BLaER1 treated with 17β-estradiol and CSF1 and Interleukin-3, amounts not matched to agents 10 nM and 100 nM (cell line): ENCODE data around the gene RALY.
"Not testable (repeated sequence)": the region's sequence is repeated elsewhere in the genome, so short reads cannot be mapped to it uniquely, and the experiment has no call there.

ENCODE experiments used
- H3K27ac ChIP-seq, 11 experiments: shearing (Covaris generic); formaldehyde crosslinking; 2 replicates each; pipeline ENCODE4 v1.8.1; 2022
- H3K27me3 ChIP-seq, 11 experiments: shearing (Covaris generic); formaldehyde crosslinking; 2 replicates each; pipeline ENCODE4 v1.8.1; 2022
- H3K36me3 ChIP-seq, 11 experiments: shearing (Covaris generic); formaldehyde crosslinking; 2 replicates each; pipeline ENCODE4 v1.8.1; 2022
- H3K4me1 ChIP-seq, 10 experiments: shearing (Covaris generic); formaldehyde crosslinking; 2 replicates each; pipeline ENCODE4 v1.8.1; 2022
- H3K4me2 ChIP-seq, 11 experiments: shearing (Covaris generic); formaldehyde crosslinking; 2 replicates each; pipeline ENCODE4 v1.8.1; 2022
- H3K4me3 ChIP-seq, 10 experiments: shearing (Covaris generic); formaldehyde crosslinking; 2 replicates each; pipeline ENCODE4 v1.8.1; 2022
- H3K9ac ChIP-seq, 11 experiments: shearing (Covaris generic); formaldehyde crosslinking; 2 replicates each; pipeline ENCODE4 v1.8.1; 2022
- H3K9me3 ChIP-seq, 11 experiments: shearing (Covaris generic); formaldehyde crosslinking; replicated peaks in 1 of 11; 2 replicates each; pipeline ENCODE4 v1.8.1; 2022
- H4K20me1 ChIP-seq, 11 experiments: shearing (Covaris generic); formaldehyde crosslinking; 2 replicates each; pipeline ENCODE4 v1.8.1; 2022
- Cebpa-rat ChIP-seq, 11 experiments: shearing (Covaris generic); IDR thresholded peaks; 2 replicates each; pipeline ENCODE4 v1.8.1; 2022

Gene RALY

DNA sequence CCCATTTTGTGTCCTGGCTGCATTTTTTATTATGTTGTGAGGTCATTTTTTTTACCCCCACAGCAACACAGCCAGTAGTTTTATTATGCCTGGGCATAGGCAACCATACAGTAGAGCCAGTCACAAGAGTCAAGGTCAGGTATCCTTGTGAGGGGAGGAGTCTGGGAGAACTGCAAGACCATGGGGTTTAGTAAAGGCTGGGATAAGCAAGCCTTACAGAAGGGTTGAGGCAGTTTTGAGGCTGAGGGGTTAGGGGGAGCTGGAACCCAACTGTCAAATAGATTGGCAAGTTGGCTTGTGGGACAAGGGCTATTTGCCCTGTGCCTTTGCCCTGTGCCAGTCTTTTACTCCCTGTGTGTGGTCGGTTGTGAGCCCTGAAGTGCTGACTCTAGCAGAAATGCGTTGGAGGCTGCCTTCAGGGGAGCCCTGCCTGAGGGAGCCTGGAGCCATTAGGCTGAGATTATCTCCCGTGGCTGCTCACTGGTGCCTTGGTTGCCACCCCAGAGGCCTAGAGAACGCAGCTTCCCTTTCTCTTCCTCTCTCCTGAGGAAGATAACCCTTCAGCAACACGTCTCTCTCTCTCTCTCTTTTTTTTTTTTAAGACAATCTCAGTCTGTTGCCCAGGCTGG is 31.1 kb downstream of the RALY start:
- H3K4me1 ChIP-seq = peaks cover 52 to 62% (median 57%) of the 10 kb centered on the region in 10 experiments
- peaks cover 98 to 100% (median 99%) of the 10 kb centered on the region in 11 experiments for H4K20me1 ChIP-seq
- peak overlapping the region in 1 of 11 experiments; percentile 23; a peak in 1 of 22 replicates for H3K27ac ChIP-seq
- peak overlapping the region; percentile 15 to 67 (median 53) for H3K4me2 ChIP-seq
- peaks cover 0 to 50% (median 17%) of the 10 kb centered on the region in 11 experiments; a peak in 18 of 22 replicates for H3K36me3 ChIP-seq
- no peak overlapping the region for H3K9ac ChIP-seq
- H3K4me3 ChIP-seq = no peak overlapping the region
- H3K27me3 ChIP-seq = no peaks in the 10 kb centered on the region
- TF ChIP-seq Cebpa-rat (IDR thresholded peaks at IDR 0.05) = no peak
- H3K9me3 ChIP-seq = no peaks in the 10 kb centered on the region

DNA sequence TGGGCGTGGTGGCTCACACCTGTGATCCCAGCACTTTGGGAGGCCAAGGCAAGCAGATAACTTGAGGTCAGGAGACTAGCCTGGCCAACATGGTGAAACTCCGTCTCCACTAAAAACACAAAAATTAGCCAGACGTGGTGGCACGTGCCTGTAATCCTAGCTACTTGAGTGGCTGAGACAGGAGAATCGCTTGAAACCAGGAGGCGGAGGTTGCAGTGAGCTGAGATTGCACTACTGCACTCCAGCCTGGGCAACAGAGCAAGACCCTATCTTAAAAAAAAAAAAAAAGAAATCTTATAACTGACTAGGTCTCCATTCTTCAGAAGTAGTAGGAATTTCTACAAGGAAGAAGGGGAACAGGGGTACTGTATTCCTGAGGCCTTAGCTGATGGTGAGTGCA is 34.3 kb downstream of the RALY start:
- not testable (repeated sequence) for H3K4me2 ChIP-seq, H3K27me3 ChIP-seq, H3K27ac ChIP-seq, H3K9me3 ChIP-seq, H3K4me3 ChIP-seq, H3K9ac ChIP-seq
- peaks cover 19 to 65% (median 39%) of the 10 kb centered on the region in 11 experiments for H3K36me3 ChIP-seq
- peaks cover 26 to 35% (median 31%) of the 10 kb centered on the region in 10 experiments for H3K4me1 ChIP-seq
- peaks cover 97 to 100% (median 99%) of the 10 kb centered on the region in 11 experiments for H4K20me1 ChIP-seq

DNA sequence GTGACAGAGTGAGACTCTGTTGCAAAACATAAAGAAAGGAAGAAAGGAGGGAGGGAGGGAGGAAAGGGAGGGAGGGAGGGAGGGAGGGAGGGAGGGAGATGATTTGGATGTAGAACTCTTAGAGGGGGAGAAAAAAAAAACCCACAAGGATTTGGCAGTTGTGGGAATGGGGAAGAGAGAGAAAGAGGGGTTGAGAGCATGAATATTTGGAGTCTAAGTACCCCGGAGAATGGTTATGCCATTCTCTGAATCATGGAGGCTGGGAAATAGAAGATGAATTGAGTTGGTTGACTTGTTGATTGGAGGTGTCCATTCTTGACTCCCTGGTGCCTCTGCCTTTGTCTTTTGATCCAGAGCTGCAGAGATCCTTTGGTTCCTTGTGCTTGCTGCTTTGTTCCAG is 35.7 kb downstream of the RALY start:
- H3K27me3 ChIP-seq = no peaks in the 10 kb centered on the region
- H4K20me1 ChIP-seq = peaks cover 93 to 100% (median 99%) of the 10 kb centered on the region in 11 experiments
- H3K27ac ChIP-seq = no peak overlapping the region
- H3K4me3 ChIP-seq = no peak overlapping the region
- no peak overlapping the region for H3K4me2 ChIP-seq
- H3K9ac ChIP-seq = no peak overlapping the region
- no peaks in the 10 kb centered on the region for H3K9me3 ChIP-seq
- H3K36me3 ChIP-seq = peaks cover 33 to 72% (median 53%) of the 10 kb centered on the region in 11 experiments
- peaks cover 12 to 27% (median 21%) of the 10 kb centered on the region in 10 experiments for H3K4me1 ChIP-seq
- no peak for TF ChIP-seq Cebpa-rat (IDR thresholded peaks at IDR 0.05)

DNA sequence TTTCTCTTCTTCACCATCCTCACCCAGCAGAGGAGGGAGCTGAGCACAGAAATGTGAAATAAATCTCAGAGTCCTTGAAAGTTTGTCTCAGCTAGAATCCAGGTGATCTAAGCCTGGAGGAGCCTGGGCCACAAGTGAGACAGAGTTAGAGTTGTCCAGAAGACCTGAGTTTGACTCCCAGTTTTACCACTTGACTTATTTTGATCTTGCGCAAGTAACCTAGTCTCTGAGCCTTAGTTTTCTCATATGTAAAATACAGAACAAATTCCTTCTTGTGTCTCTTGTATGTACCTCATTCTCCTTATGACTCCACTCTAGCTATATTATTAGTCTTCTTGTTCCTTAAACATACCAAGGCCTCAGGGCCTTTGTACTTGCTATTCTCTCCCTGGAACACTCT is 36.7 kb downstream of the RALY start:
- Histone ChIP-seq H3K4me1 (peaks cover 1 to 18% (median 11%) of the 10 kb centered on the region in 10 experiments; a peak in 19 of 20 replicates), H3K9me3 (no peaks in the 10 kb centered on the region), H4K20me1 (peaks cover 93 to 100% (median 99%) of the 10 kb centered on the region in 11 experiments), H3K4me2 (no peak overlapping the region), H3K27ac (no peak overlapping the region), H3K9ac (no peak overlapping the region), H3K4me3 (no peak overlapping the region), H3K27me3 (no peaks in the 10 kb centered on the region), H3K36me3 (peaks cover 40 to 82% (median 62%) of the 10 kb centered on the region in 11 experiments)
- TF ChIP-seq Cebpa-rat (IDR thresholded peaks at IDR 0.05) = peak in 1 of 11 experiments; percentile 22; a peak in 1 of 22 replicates

DNA sequence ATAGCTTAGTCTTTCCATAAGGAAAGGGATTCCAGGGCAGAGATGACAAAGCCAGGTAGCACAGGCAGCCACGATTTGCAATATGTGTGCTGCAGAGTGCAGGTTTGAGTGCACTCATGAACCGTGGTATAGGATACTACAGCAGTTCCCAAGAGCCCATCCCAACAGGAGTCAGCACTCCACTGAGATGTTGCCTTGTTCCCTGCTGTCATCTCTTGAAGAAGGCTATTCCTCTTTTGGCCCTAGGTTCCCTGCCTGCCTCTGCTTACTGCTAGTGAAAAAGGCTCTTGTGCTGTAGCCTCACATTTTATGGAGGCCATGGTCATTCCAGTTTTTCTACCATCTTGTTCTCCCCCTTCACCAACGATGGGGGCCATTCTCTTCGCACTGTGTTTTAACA is 40.2 kb downstream of the RALY start:
- no peak for TF ChIP-seq Cebpa-rat (IDR thresholded peaks at IDR 0.05)
- Histone ChIP-seq H3K4me2 (no peak overlapping the region), H3K27me3 (no peaks in the 10 kb centered on the region), H3K9me3 (no peaks in the 10 kb centered on the region), H3K4me1 (peaks cover 0 to 25% (median 18%) of the 10 kb centered on the region in 10 experiments; a peak in 18 of 20 replicates), H3K36me3 (peaks cover 49 to 92% (median 80%) of the 10 kb centered on the region in 11 experiments), H3K4me3 (no peak overlapping the region), H3K27ac (no peak overlapping the region), H4K20me1 (peaks cover 87 to 100% (median 99%) of the 10 kb centered on the region in 11 experiments), H3K9ac (no peak overlapping the region)

DNA sequence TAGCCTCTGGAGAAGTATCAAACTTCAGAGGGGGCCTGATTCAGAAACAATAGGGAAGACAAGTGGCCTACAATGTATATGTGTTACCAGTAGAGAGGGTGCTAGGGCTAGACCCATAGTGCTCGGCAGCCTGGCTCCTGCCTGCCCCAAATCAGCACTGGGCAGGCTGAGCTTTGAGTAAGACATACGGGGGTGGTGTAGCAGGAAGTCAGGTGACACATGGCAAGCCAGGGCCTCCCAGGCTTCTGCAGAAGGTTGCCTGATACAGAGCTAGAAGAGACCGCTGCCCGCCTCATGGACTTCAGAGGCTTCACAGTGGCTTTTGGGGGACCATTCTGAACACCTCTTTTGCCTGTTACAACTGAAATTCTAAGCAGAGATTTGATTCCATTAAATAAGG is 43.4 kb downstream of the RALY start:
- Histone ChIP-seq H3K36me3 (peaks cover 61 to 100% (median 83%) of the 10 kb centered on the region in 11 experiments), H3K4me3 (no peak overlapping the region), H3K9me3 (no peaks in the 10 kb centered on the region), H3K9ac (no peak overlapping the region), H3K27me3 (no peaks in the 10 kb centered on the region), H4K20me1 (peaks cover 89 to 100% (median 100%) of the 10 kb centered on the region in 11 experiments), H3K4me2 (peak overlapping the region in 3 of 11 experiments; percentile 8 to 71 (median 38); a peak in 5 of 22 replicates), H3K4me1 (peaks cover 4 to 40% (median 22%) of the 10 kb centered on the region in 10 experiments; a peak in 18 of 20 replicates), H3K27ac (no peak overlapping the region)
- no peak for TF ChIP-seq Cebpa-rat (IDR thresholded peaks at IDR 0.05)

DNA sequence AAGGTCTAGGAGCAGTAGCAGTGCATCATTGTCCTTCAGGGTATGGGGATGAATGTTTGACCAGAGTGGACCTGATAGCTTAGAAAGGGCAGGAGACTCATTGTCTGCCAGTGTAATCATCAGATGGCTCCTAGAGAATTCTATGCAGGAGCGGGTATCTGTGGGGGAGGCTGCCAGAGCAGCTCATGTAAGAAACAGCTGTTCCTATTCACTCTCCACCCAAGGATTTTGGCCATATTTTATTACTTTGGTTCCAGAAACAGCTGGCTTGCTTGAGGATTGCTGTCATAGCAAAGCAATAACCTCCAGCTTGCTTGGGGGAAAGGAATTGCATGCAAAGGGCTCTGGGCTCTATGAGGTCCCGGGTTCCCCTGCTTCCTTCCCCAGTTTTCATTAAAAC is 44.1 kb downstream of the RALY start:
- Histone ChIP-seq H3K4me3 (no peak overlapping the region), H3K4me1 (peaks cover 4 to 40% (median 23%) of the 10 kb centered on the region in 10 experiments; a peak in 18 of 20 replicates), H3K4me2 (0 out of 22 replicates have a peak overlapping the region, but pooled peaks of 1 of the 11 experiments have one; percentile 2), H3K27me3 (no peaks in the 10 kb centered on the region), H3K27ac (no peak overlapping the region), H3K36me3 (peaks cover 54 to 99% (median 80%) of the 10 kb centered on the region in 11 experiments), H3K9ac (no peak overlapping the region), H4K20me1 (peaks cover 89 to 100% (median 100%) of the 10 kb centered on the region in 11 experiments), H3K9me3 (no peaks in the 10 kb centered on the region)
- no peak for TF ChIP-seq Cebpa-rat (IDR thresholded peaks at IDR 0.05)

DNA sequence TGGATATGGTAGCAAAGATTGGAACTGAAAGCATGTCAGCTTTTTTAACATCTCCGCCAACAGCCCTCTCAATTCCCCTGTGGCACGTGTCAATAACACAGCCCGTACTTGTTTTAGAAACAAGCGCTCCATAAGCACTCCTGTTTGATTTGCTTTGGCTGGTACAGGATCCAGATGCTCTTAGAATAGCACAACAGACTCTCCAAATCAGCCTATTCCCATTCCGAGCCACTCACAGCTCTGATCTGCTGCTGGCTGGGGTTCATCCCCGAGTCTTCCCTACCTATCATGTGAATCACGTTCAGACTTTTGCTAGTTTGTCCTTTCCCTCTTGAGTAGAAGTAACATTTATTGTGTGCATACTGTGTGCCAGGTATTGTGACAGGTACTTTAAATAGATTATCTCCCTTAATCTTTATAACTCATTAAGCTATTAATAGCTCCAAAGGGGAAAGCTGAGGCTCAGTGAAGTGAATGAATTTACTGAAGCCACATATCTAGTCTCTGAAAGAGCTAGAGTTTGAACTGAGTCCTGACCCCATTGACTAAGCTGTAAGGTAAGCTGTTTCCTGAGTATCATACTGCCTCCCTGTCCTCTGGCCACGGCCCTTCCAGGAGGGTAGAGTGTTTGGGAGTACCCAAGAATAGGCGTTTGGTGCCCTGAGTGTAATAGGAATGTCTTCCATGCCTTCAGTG is 46.7 kb downstream of the RALY start:
- TF ChIP-seq Cebpa-rat (IDR thresholded peaks at IDR 0.05) = no peak
- Histone ChIP-seq H3K9ac (no peak overlapping the region), H3K27ac (no peak overlapping the region), H3K36me3 (peaks cover 45 to 99% (median 81%) of the 10 kb centered on the region in 11 experiments), H3K4me2 (peak overlapping the region in 2 of 11 experiments; percentile 3 to 10; a peak in 1 of 22 replicates), H4K20me1 (peaks cover 94 to 100% (median 100%) of the 10 kb centered on the region in 11 experiments), H3K9me3 (no peaks in the 10 kb centered on the region), H3K4me3 (no peak overlapping the region), H3K4me1 (peaks cover 4 to 39% (median 26%) of the 10 kb centered on the region in 10 experiments; a peak in 17 of 20 replicates), H3K27me3 (no peaks in the 10 kb centered on the region)

DNA sequence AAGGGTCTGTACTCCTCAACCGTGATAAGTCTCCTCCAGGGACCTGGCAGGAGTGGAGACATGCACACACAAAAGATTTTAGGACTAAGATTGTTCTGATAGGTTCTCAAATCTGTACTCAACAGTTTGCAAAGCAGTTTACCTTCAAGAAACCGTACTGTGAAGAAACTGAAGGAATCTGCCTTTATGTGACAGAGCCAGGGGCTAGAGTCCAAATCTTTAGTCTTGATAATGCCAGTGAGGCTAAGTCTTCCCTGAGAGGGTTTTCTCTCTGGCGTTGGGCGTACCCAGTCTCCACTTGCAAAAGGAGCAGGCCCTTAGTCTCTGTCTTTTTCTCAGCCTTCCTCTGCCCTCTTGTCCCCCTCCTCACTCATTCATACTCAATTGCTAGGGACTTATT is 47.5 kb downstream of the RALY start:
- H3K9ac ChIP-seq = no peak overlapping the region
- H4K20me1 ChIP-seq = peaks cover 99 to 100% (median 100%) of the 10 kb centered on the region in 11 experiments
- no peak overlapping the region for H3K4me2 ChIP-seq
- no peak overlapping the region for H3K27ac ChIP-seq
- peaks cover 48 to 99% (median 82%) of the 10 kb centered on the region in 11 experiments for H3K36me3 ChIP-seq
- H3K4me3 ChIP-seq = no peak overlapping the region
- peaks cover 4 to 39% (median 24%) of the 10 kb centered on the region in 10 experiments; a peak in 17 of 20 replicates for H3K4me1 ChIP-seq
- H3K9me3 ChIP-seq = no peaks in the 10 kb centered on the region
- TF ChIP-seq Cebpa-rat (IDR thresholded peaks at IDR 0.05) = no peak
- H3K27me3 ChIP-seq = no peaks in the 10 kb centered on the region
